GM23338 (cell line): ENCODE results near the gene ISCU. TPM values are rescaled to one million over a fixed set of nuclear protein-coding genes. Genes with fewer than 3 reads are reported as not detected.

ENCODE experiments used
- ATAC-seq: fragments of 200-7000 bp; cut with Tn5 transposase; 3 replicates; pipeline ENCODE4 v1.9.1; 2020
- DNase-seq: peaks from one replicate; pipeline ENCODE4 v3.0.0-alpha.2; 2015; ENCODE audit warnings: low spot score
- H2AFZ ChIP-seq: fragments of 200-600 bp; sonication (generic); 2 replicates; pipeline ENCODE4 v1.8.0; 2016; ENCODE audit warnings: antibody characterized with exemption, mild to moderate bottlenecking, moderate library complexity
- H3F3A ChIP-seq: fragments of 200-600 bp; sonication (generic); replicated peaks from 2 replicates; pipeline ENCODE4 v1.8.0; 2017; ENCODE audit warnings: antibody characterized with exemption, mixed run types, low read depth
- H3K27ac ChIP-seq: fragments of 200-600 bp; sonication (generic); 2 replicates; pipeline ENCODE4 v1.6.1; 2016; ENCODE audit warnings: low read depth
- H3K27me3 ChIP-seq: fragments of 200-600 bp; sonication (generic); 2 replicates; pipeline ENCODE4 v1.8.0; 2016; ENCODE audit warnings: mild to moderate bottlenecking, mixed run types, moderate library complexity; ENCODE audit not compliant: insufficient read depth
- H3K36me3 ChIP-seq: fragments of 200-600 bp; sonication (generic); 2 replicates; pipeline ENCODE4 v1.8.0; 2016; ENCODE audit warnings: mild to moderate bottlenecking; ENCODE audit not compliant: insufficient read depth
- H3K4me1 ChIP-seq: fragments of 200-600 bp; sonication (generic); 2 replicates; pipeline ENCODE4 v1.8.0; 2016; ENCODE audit warnings: mild to moderate bottlenecking, moderate library complexity; ENCODE audit not compliant: insufficient read depth
- H3K4me2 ChIP-seq: fragments of 200-600 bp; sonication (generic); 2 replicates; pipeline ENCODE4 v1.7.1; 2017; ENCODE audit warnings: mixed run types
- H3K4me3 ChIP-seq: fragments of 200-600 bp; sonication (generic); 2 replicates; pipeline ENCODE4 v1.6.1; 2016; ENCODE audit warnings: mixed run types
- H3K79me2 ChIP-seq: fragments of 200-600 bp; sonication (generic); replicated peaks from 2 replicates; pipeline ENCODE4 v1.8.0; 2017; ENCODE audit warnings: mild to moderate bottlenecking; ENCODE audit not compliant: insufficient read depth
- H3K9me2 ChIP-seq: fragments of 200-600 bp; sonication (generic); 2 replicates; pipeline ENCODE4 v1.8.0; 2017; ENCODE audit not compliant: insufficient read depth
- H4K20me1 ChIP-seq: fragments of 200-600 bp; sonication (generic); replicated peaks from 2 replicates; pipeline ENCODE4 v1.8.0; 2017; ENCODE audit warnings: mild to moderate bottlenecking; ENCODE audit not compliant: insufficient read depth
- H3K27ac Mint-ChIP-seq: 2 replicates; pipeline ENCODE4 v1.8.0; 2020; ENCODE audit warnings: inconsistent platforms, mild to moderate bottlenecking, moderate library complexity, mixed read lengths
- H3K27me3 Mint-ChIP-seq: 3 replicates; pipeline ENCODE4 v1.8.0; 2022; ENCODE audit warnings: low read depth, mild to moderate bottlenecking, moderate library complexity, mixed read lengths, inconsistent platforms; ENCODE audit not compliant: insufficient read depth, poor library complexity
- H3K36me3 Mint-ChIP-seq: 3 replicates; pipeline ENCODE4 v1.8.0; 2021; ENCODE audit warnings: low read depth, mild to moderate bottlenecking, inconsistent platforms, moderate library complexity, mixed read lengths
- H3K4me1 Mint-ChIP-seq: 3 replicates; pipeline ENCODE4 v1.8.0; 2020; ENCODE audit warnings: mild to moderate bottlenecking, inconsistent platforms, mixed read lengths
- H3K4me3 Mint-ChIP-seq: 3 replicates; pipeline ENCODE4 v1.8.0; 2021; ENCODE audit warnings: moderate library complexity, mild to moderate bottlenecking, inconsistent platforms, mixed read lengths
- H3K9me3 Mint-ChIP-seq: 3 replicates; pipeline ENCODE4 v1.8.0; 2020; ENCODE audit warnings: moderate library complexity, mild to moderate bottlenecking, inconsistent platforms, mixed read lengths
- CREB1 ChIP-seq: fragments of 250-450 bp; sonication (Bioruptor Pico); IDR thresholded peaks from 2 replicates; pipeline ENCODE4 v1.5.0; 2020; ENCODE audit warnings: low read depth, mild to moderate bottlenecking, moderate library complexity
- ZNF114 ChIP-seq: fragments of 250-450 bp; sonication (Bioruptor Pico); IDR thresholded peaks from 2 replicates; pipeline ENCODE4 v1.5.0; 2020; ENCODE audit warnings: mild to moderate bottlenecking, moderate library complexity
- ZNF462 ChIP-seq: fragments of 250-450 bp; sonication (Bioruptor Pico); IDR thresholded peaks from 2 replicates; pipeline ENCODE4 v1.5.0; 2020; ENCODE audit warnings: mild to moderate bottlenecking, moderate library complexity
- polyA plus RNA-seq: library from polyadenylated mRNA; unstranded; fragments of >200 nt; fragmentation: Nextera tagmentation; extraction: Ambion mirVana; gene quantifications from 2 replicates; pipeline ENCODE4 v1.2.1, GENCODE V29; 2016
- total RNA-seq: library from RNA; depleted of rRNA; stranded (reverse); fragments of >200 nt; shearing (Covaris generic); gene quantifications from 2 replicates; pipeline ENCODE4 v1.2.3, GENCODE V29; 2014

ISCU gene
- total and polyA plus RNA-seq, 2 experiments from 2014 or later = 123 to 129 TPM

GRCh38 chr12:108575199-108575912 lies 13.0 kb downstream of the ISCU start:
- H3K4me1 Mint-ChIP-seq = no peaks in the 10 kb centered on the region
- Histone ChIP-seq H3K9me2 (peaks cover 5% of the 10 kb centered on the region; the same call in 1 of the 2 replicates), H3K4me2 (no peak overlapping the region), H3K27me3 (no peaks in the 10 kb centered on the region), H3F3A (no peaks in the 10 kb centered on the region), H2AFZ (no peak overlapping the region), H3K4me3 (no peak overlapping the region), H3K36me3 (no peaks in the 10 kb centered on the region), H3K27ac (no peak overlapping the region), H4K20me1 (no peaks in the 10 kb centered on the region), H3K4me1 (no peaks in the 10 kb centered on the region), H3K79me2 (no peaks in the 10 kb centered on the region)
- H3K27me3 Mint-ChIP-seq = peaks cover 2% of the 10 kb centered on the region
- ATAC-seq = no peak
- no peak overlapping the region for H3K27ac Mint-ChIP-seq
- no peak overlapping the region for H3K4me3 Mint-ChIP-seq
- DNase-seq = no peak
- TF ChIP-seq ZNF462 (no peak), ZNF114 (CRISPR knock-in tag) (no peak), CREB1 (CRISPR knock-in tag) (no peak)
- peaks cover 3% of the 10 kb centered on the region; the same call in 1 of the 3 replicates for H3K36me3 Mint-ChIP-seq
- peaks cover 10% of the 10 kb centered on the region; the same call in 2 of the 3 replicates for H3K9me3 Mint-ChIP-seq

DNA sequence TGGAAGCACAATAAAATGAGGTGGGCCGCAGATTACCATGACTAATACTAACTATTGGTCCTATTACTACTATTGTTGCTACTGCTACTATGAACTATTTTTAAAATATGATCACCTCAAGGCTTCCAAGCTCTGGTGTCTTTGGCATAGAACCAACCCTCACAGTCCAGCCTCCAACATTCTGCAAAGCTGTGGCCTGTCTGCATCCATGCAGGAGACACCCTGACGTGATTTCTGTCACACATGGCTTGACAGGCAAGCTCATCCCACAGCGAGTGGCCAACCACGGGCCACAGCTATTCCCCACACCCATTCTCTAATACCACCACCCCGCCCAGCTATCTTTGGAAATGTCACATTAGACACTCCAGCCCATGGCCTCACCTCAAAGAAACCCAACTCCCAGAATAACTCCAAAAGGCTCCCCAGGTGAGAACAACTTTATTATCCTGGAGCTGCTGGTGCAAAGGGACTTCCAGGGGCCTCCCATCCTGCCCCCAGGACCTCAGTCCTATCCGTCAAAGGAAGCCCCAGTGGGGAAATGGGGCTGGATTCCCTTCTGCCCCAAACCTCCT lies 14.4 kb downstream of the ISCU start:
- H3K4me3 ChIP-seq = no peak overlapping the region
- H3K4me2 ChIP-seq = no peak overlapping the region
- no peak overlapping the region for H3K27ac Mint-ChIP-seq
- H3F3A ChIP-seq = no peaks in the 10 kb centered on the region
- H3K36me3 Mint-ChIP-seq = peaks cover 3% of the 10 kb centered on the region; the same call in 1 of the 3 replicates
- H3K27ac ChIP-seq = no peak overlapping the region
- no peaks in the 10 kb centered on the region for H4K20me1 ChIP-seq
- no peaks in the 10 kb centered on the region for H3K4me1 ChIP-seq
- H3K36me3 ChIP-seq = no peaks in the 10 kb centered on the region
- no peaks in the 10 kb centered on the region for H3K27me3 ChIP-seq
- DNase-seq = no peak
- no peaks in the 10 kb centered on the region for H3K79me2 ChIP-seq
- no peak for ATAC-seq
- H3K27me3 Mint-ChIP-seq = peaks cover 2% of the 10 kb centered on the region
- peaks cover 5% of the 10 kb centered on the region; the same call in 1 of the 2 replicates for H3K9me2 ChIP-seq
- H3K9me3 Mint-ChIP-seq = peaks cover 10% of the 10 kb centered on the region; the same call in 2 of the 3 replicates
- H3K4me1 Mint-ChIP-seq = no peaks in the 10 kb centered on the region
- H2AFZ ChIP-seq = no peak overlapping the region
- no peak overlapping the region for H3K4me3 Mint-ChIP-seq
- TF ChIP-seq ZNF462 (no peak), ZNF114 (CRISPR knock-in tag) (no peak)
